IMR-90 (cell line): ENCODE measurements around the gene RNU6-8. TPM values are rescaled to one million over a fixed set of nuclear protein-coding genes. Genes with fewer than 3 reads are reported as not detected.

Experiments
- ATAC-seq: fragments of 200-7000 bp; cut with Tn5 transposase; 2 replicates; pipeline ENCODE4 v1.9.1; 2020; ENCODE audit warnings: low read depth, mild to moderate bottlenecking, moderate library complexity
- BruUV-seq: library from RNA; stranded (reverse); fragments of 400-500 nt; replicated peaks from 2 replicates; lab custom pipeline; 2021; lab: Mats Ljungman, UMichigan
- CTCF ChIA-PET: fragments of 300-600 bp; formaldehyde crosslinking; extraction: SDS; loops from one replicate; lab custom pipeline; 2021; ENCODE audit warnings: antibody characterized with exemption; lab: Yijun Ruan, JAX
- POLR2A ChIA-PET: fragments of 300-600 bp; sonication (Branson Sonifier 250); formaldehyde crosslinking; loops from one replicate; lab custom pipeline; 2022; ENCODE audit warnings: antibody characterized with exemption; ENCODE audit not compliant: unreplicated experiment; lab: Charles Lee
- DNase-seq: peaks from one replicate; pipeline ENCODE4 v3.0.0; 2013
- H2AFZ ChIP-seq: replicated peaks from 2 replicates; pipeline ENCODE3; 2013; ENCODE audit warnings: low read length, mild to moderate bottlenecking; ENCODE audit not compliant: poor library complexity
- H2AK5ac ChIP-seq: 2 replicates; pipeline ENCODE4 v1.6.1; 2013; ENCODE audit warnings: low read depth, low read length, inconsistent platforms
- H2AK9ac ChIP-seq: replicated peaks from 2 replicates; pipeline ENCODE3; 2013; ENCODE audit warnings: mild to moderate bottlenecking, low read depth, low read length, moderate library complexity; ENCODE audit not compliant: poor library complexity
- H2BK120ac ChIP-seq: 2 replicates; pipeline ENCODE4 v1.6.1; 2013; ENCODE audit warnings: low read depth, low read length, inconsistent platforms
- H2BK15ac ChIP-seq: 3 replicates; pipeline ENCODE4 v1.6.1; 2013; ENCODE audit warnings: low read depth, low read length, inconsistent platforms
- H2BK20ac ChIP-seq: 2 replicates; pipeline ENCODE4 v1.6.1; 2013; ENCODE audit warnings: low read depth, mild to moderate bottlenecking, inconsistent platforms, low read length, moderate library complexity
- H2BK5ac ChIP-seq: 2 replicates; pipeline ENCODE4 v1.6.1; 2013; ENCODE audit warnings: mild to moderate bottlenecking, low read depth, low read length, inconsistent platforms; ENCODE audit not compliant: poor library complexity, severe bottlenecking
- H3K14ac ChIP-seq: replicated peaks from 2 replicates; pipeline ENCODE4 v1.6.1; 2013; ENCODE audit warnings: low read depth, low read length, inconsistent platforms
- H3K18ac ChIP-seq: 2 replicates; pipeline ENCODE4 v1.6.1; 2013; ENCODE audit warnings: low read depth, low read length, control low read depth
- H3K23ac ChIP-seq: 2 replicates; pipeline ENCODE4 v1.6.1; 2013; ENCODE audit warnings: low read depth, low read length, inconsistent platforms
- H3K27ac ChIP-seq: 2 replicates; pipeline ENCODE4 v1.5.1; 2013; ENCODE audit warnings: mild to moderate bottlenecking, control low read depth, low read length; ENCODE audit not compliant: insufficient read depth
- H3K27me3 ChIP-seq: 2 replicates; pipeline ENCODE4 v1.6.1; 2013; ENCODE audit warnings: low read length; ENCODE audit not compliant: control insufficient read depth, insufficient read depth
- H3K36me3 ChIP-seq: 2 replicates; pipeline ENCODE4 v1.6.1; 2013; ENCODE audit warnings: low read length, mixed read lengths; ENCODE audit not compliant: control insufficient read depth, insufficient read depth
- H3K4ac ChIP-seq: 2 replicates; pipeline ENCODE4 v1.6.1; 2013; ENCODE audit warnings: low read depth, low read length, inconsistent platforms
- H3K4me1 ChIP-seq: 2 replicates; pipeline ENCODE4 v1.6.1; 2013; ENCODE audit warnings: low read length, mixed read lengths; ENCODE audit not compliant: control insufficient read depth, insufficient read depth
- H3K4me2 ChIP-seq: 2 replicates; pipeline ENCODE4 v1.6.1; 2013; ENCODE audit warnings: low read depth, mild to moderate bottlenecking, control low read depth, low read length, moderate library complexity
- H3K4me3 ChIP-seq: 2 replicates; pipeline ENCODE4 v1.5.1; 2013; ENCODE audit warnings: low read depth, mild to moderate bottlenecking, control low read depth, low read length, moderate library complexity; ENCODE audit not compliant: insufficient read depth
- H3K56ac ChIP-seq: 2 replicates; pipeline ENCODE4 v1.6.1; 2013; ENCODE audit warnings: low read length, inconsistent platforms; ENCODE audit not compliant: insufficient read depth; ENCODE audit errors: extremely low read depth
- H3K79me1 ChIP-seq, 2 experiments: 2 replicates each; pipeline ENCODE4 v1.6.1; 2013; ENCODE audit warnings: low read length in 2 of 2, inconsistent platforms in 1 of 2, low read depth in 1 of 2
- H3K9ac ChIP-seq: 2 replicates; pipeline ENCODE4 v1.6.1; 2013; ENCODE audit warnings: low read depth, low read length, control low read depth
- H3K9me1 ChIP-seq: 2 replicates; pipeline ENCODE4 v1.6.1; 2013; ENCODE audit warnings: low read length, inconsistent platforms; ENCODE audit not compliant: insufficient read depth
- H3K9me3 ChIP-seq: 2 replicates; pipeline ENCODE4 v1.6.1; 2013; ENCODE audit warnings: low read length; ENCODE audit not compliant: control insufficient read depth, insufficient read depth
- H4K20me1 ChIP-seq: 2 replicates; pipeline ENCODE4 v1.6.1; 2013; ENCODE audit warnings: low read length, inconsistent platforms; ENCODE audit not compliant: insufficient read depth
- H4K5ac ChIP-seq: 2 replicates; pipeline ENCODE4 v1.6.1; 2013; ENCODE audit warnings: mild to moderate bottlenecking, low read depth, low read length, control low read depth
- H4K8ac ChIP-seq, 2 experiments: 2 replicates each; pipeline ENCODE4 v1.6.1; 2013; ENCODE audit warnings: low read depth in 2 of 2, low read length in 2 of 2, control low read depth in 1 of 2, inconsistent platforms in 1 of 2
- H4K91ac ChIP-seq: 2 replicates; pipeline ENCODE4 v1.6.1; 2013; ENCODE audit warnings: low read depth, low read length, inconsistent platforms; ENCODE audit not compliant: insufficient read depth
- BHLHE40 ChIP-seq: fragments of 150-350 bp; IDR thresholded peaks from 2 replicates; pipeline ENCODE4 v1.6.1; 2016; ENCODE audit warnings: mild to moderate bottlenecking, low read depth, low read length
- CEBPB ChIP-seq: IDR thresholded peaks from 2 replicates; pipeline ENCODE4 v1.6.1; 2012; ENCODE audit warnings: low read depth, low read length, improper control_type of control experiment
- CHD1 ChIP-seq: IDR thresholded peaks from 2 replicates; pipeline ENCODE4 v1.6.1; 2012; ENCODE audit warnings: low read depth, low read length, improper control_type of control experiment
- FOS ChIP-seq: fragments of 150-350 bp; IDR thresholded peaks from 2 replicates; pipeline ENCODE4 v1.6.1; 2016; ENCODE audit warnings: low read depth, low read length
- MAFK ChIP-seq: IDR thresholded peaks from 2 replicates; pipeline ENCODE4 v1.6.1; 2012; ENCODE audit warnings: low read depth, low read length, improper control_type of control experiment
- MAZ ChIP-seq: IDR thresholded peaks from 2 replicates; pipeline ENCODE4 v1.6.1; 2012; ENCODE audit warnings: low read depth, mild to moderate bottlenecking, low read length, improper control_type of control experiment, moderate library complexity, borderline replicate concordance
- MXI1 ChIP-seq: IDR thresholded peaks from 2 replicates; pipeline ENCODE4 v1.6.1; 2012; ENCODE audit warnings: low read depth, mild to moderate bottlenecking, low read length, moderate library complexity, borderline replicate concordance
- NFE2L2 ChIP-seq: fragments of 150-350 bp; IDR thresholded peaks from 2 replicates; pipeline ENCODE4 v1.6.1; 2016; ENCODE audit warnings: low read depth, mild to moderate bottlenecking, low read length
- POLR2A ChIP-seq: IDR thresholded peaks from 2 replicates; pipeline ENCODE4 v1.6.1; 2012; ENCODE audit warnings: mild to moderate bottlenecking, low read depth, low read length
- RAD21 ChIP-seq: IDR thresholded peaks from 2 replicates; pipeline ENCODE4 v1.6.1; 2012; ENCODE audit warnings: low read length, improper control_type of control experiment
- RCOR1 ChIP-seq: IDR thresholded peaks from 2 replicates; pipeline ENCODE4 v1.6.1; 2012; ENCODE audit warnings: mild to moderate bottlenecking, low read length, improper control_type of control experiment; ENCODE audit not compliant: insufficient replicate concordance
- RFX5 ChIP-seq: IDR thresholded peaks from 2 replicates; pipeline ENCODE4 v1.8.0; 2012; ENCODE audit warnings: low read depth, mild to moderate bottlenecking, low read length, moderate library complexity
- SMC3 ChIP-seq: fragments of 150-350 bp; IDR thresholded peaks from 2 replicates; pipeline ENCODE4 v1.6.1; 2016; ENCODE audit warnings: low read depth, mild to moderate bottlenecking, antibody characterized with exemption, low read length, moderate library complexity
- WGBS, 2 experiments: methylation state at CpG; one replicate each; pipeline versions ENCODE4 v1.1.5 to v1.1.7; 2013; ENCODE audit warnings: missing lambda C conversion rate in 2 of 2; ENCODE audit not compliant: insufficient read length in 1 of 2; ENCODE audit errors: extremely low coverage in 2 of 2; 5-methylcytosine and 5-hydroxymethylcytosine counted together
- dilution Hi-C: fragments of 300-500 bp; cut with HindIII; formaldehyde crosslinking; loops from one replicate; pipeline ENCODE4 v1.14.3; 2018; ENCODE audit warnings: low sequenced_read_pairs; ENCODE audit not compliant: unreplicated experiment
- in situ Hi-C: fragments of 300-500 bp; cut with MboI; formaldehyde crosslinking; loops from 3 replicates; pipeline ENCODE4 v1.14.3; 2019; ENCODE audit warnings: low sequenced_read_pairs, inconsistent platforms, mixed read lengths
- intact Hi-C: fragments of 100-400 bp; cut with micrococcal nuclease; formaldehyde crosslinking; loops from 2 replicates; pipeline ENCODE4 v1.10.0; 2022
- polyA plus RNA-seq, 3 experiments: library from polyadenylated mRNA; depleted of rRNA; stranded (reverse); fragments of >200 nt; gene quantifications; 2 replicates each; pipeline ENCODE4 v1.2.3, GENCODE V29; 2012; ENCODE audit warnings: low replicate concordance in 1 of 3
- total RNA-seq: library from RNA; depleted of rRNA; stranded (reverse); fragments of >200 nt; gene quantifications from 2 replicates; pipeline ENCODE4 v1.2.3, GENCODE V29; 2012
- TF ChIP-seq, protein P1 (sequence below): fragments of 150-350 bp; IDR thresholded peaks from 2 replicates; pipeline ENCODE4 v1.6.1; 2017; ENCODE audit warnings: mild to moderate bottlenecking, antibody characterized with exemption, low read length, low read depth
- TF ChIP-seq, protein P2 (sequence below): fragments of 150-350 bp; IDR thresholded peaks from 2 replicates; pipeline ENCODE4 v1.6.1; 2016; ENCODE audit warnings: low read depth, mild to moderate bottlenecking, low read length, moderate library complexity, borderline replicate concordance
- TF ChIP-seq, protein P3 (sequence below): conservative IDR thresholded peaks from 2 replicates; pipeline ENCODE4 v1.5.1; 2012; ENCODE audit warnings: mild to moderate bottlenecking, low read depth, low read length, improper control_type of control experiment

RNU6-8 gene
- total and polyA plus RNA-seq, 2 of the 4 experiments (the other 2 are of a cell fraction): not detected

DNA sequence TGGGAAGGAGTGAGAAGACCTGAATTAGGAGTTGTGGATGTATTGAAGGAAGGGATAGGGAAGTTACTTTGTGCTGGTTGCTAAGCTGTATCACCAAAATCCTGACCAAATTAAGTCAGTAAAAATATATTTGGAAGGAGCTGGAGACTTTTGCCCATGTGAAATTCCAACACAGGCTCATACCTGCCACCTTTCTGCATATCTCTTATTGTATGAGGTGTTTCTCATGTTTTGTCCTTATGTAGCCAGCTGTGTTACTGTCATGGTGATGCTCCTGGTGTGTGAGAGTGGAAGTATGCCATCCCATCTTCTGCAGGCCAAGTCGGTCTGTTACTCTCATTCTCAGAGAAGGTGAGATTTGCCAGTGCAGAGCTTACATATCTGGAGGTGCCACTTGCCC, 29.4 kb upstream of the RNU6-8 start:
- Histone ChIP-seq H3K27ac (no peak overlapping the region), H3K36me3 (no peaks in the 10 kb centered on the region), H4K5ac (no peak overlapping the region), H2AK5ac (no peak overlapping the region), H3K4me1 (peaks cover 8% of the 10 kb centered on the region), H3K79me1 (no peaks in the 10 kb centered on the region), H4K20me1 (no peaks in the 10 kb centered on the region), H3K9ac (no peak overlapping the region), H2AFZ (no peak overlapping the region), H3K4me2 (no peak overlapping the region), H3K4me3 (no peak overlapping the region), H2AK9ac (no peak overlapping the region), H4K91ac (no peak overlapping the region), H3K9me3 (no peaks in the 10 kb centered on the region), H3K4ac (no peak overlapping the region), H3K18ac (no peak overlapping the region), H2BK5ac (no peak overlapping the region), H2BK15ac (no peak overlapping the region), H3K56ac (no peak overlapping the region), H2BK120ac (no peak overlapping the region), H3K27me3 (no peaks in the 10 kb centered on the region), H2BK20ac (no peak overlapping the region), H3K14ac (no peak overlapping the region), H3K23ac (no peak overlapping the region), H3K9me1 (peaks cover 8% of the 10 kb centered on the region; the same call in 1 of the 2 replicates), H4K8ac (no peak overlapping the region)
- in situ Hi-C loops (loop anchor here (25.0 kb wide), 1 partner anchor 295 kb away; no protein-coding TSS in a partner anchor), dilution Hi-C loops (no loop called here), intact Hi-C loops (no loop called here)
- ChIA-PET CTCF (interaction anchor here (1.1 kb wide), 1 partner anchor 22 kb away, joined by 3 read pairs; no protein-coding TSS in a partner anchor), POLR2A (no interaction called here)
- ATAC-seq (no peak), DNase-seq (no peak)
- no peak for TF ChIP-seq CHD1
- no peak for TF ChIP-seq NFE2L2
- TF ChIP-seq RCOR1: no peak
- TF ChIP-seq RAD21: no peak
- TF ChIP-seq, protein P1, sequence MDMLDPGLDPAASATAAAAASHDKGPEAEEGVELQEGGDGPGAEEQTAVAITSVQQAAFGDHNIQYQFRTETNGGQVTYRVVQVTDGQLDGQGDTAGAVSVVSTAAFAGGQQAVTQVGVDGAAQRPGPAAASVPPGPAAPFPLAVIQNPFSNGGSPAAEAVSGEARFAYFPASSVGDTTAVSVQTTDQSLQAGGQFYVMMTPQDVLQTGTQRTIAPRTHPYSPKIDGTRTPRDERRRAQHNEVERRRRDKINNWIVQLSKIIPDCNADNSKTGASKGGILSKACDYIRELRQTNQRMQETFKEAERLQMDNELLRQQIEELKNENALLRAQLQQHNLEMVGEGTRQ: no peak
- TF ChIP-seq MAZ: no peak
- no peak for TF ChIP-seq POLR2A
- TF ChIP-seq MXI1: no peak
- TF ChIP-seq MAFK: no peak
- TF ChIP-seq RFX5: no peak
- TF ChIP-seq BHLHE40: no peak
- no peak for TF ChIP-seq SMC3
- TF ChIP-seq, protein P2, sequence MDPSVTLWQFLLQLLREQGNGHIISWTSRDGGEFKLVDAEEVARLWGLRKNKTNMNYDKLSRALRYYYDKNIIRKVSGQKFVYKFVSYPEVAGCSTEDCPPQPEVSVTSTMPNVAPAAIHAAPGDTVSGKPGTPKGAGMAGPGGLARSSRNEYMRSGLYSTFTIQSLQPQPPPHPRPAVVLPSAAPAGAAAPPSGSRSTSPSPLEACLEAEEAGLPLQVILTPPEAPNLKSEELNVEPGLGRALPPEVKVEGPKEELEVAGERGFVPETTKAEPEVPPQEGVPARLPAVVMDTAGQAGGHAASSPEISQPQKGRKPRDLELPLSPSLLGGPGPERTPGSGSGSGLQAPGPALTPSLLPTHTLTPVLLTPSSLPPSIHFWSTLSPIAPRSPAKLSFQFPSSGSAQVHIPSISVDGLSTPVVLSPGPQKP: no peak
- TF ChIP-seq FOS: no peak
- TF ChIP-seq, protein P3, sequence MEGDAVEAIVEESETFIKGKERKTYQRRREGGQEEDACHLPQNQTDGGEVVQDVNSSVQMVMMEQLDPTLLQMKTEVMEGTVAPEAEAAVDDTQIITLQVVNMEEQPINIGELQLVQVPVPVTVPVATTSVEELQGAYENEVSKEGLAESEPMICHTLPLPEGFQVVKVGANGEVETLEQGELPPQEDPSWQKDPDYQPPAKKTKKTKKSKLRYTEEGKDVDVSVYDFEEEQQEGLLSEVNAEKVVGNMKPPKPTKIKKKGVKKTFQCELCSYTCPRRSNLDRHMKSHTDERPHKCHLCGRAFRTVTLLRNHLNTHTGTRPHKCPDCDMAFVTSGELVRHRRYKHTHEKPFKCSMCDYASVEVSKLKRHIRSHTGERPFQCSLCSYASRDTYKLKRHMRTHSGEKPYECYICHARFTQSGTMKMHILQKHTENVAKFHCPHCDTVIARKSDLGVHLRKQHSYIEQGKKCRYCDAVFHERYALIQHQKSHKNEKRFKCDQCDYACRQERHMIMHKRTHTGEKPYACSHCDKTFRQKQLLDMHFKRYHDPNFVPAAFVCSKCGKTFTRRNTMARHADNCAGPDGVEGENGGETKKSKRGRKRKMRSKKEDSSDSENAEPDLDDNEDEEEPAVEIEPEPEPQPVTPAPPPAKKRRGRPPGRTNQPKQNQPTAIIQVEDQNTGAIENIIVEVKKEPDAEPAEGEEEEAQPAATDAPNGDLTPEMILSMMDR: no peak
- no peak for TF ChIP-seq CEBPB
- WGBS, 2 experiments: no CpG with 5 or more reads among the region's 1 CpG
- no TSS peak for BruUV-seq
